HG03159 (cell line): ENCODE measurements around the gene SMOC2.

Source experiments
- ATAC-seq: cut with Tn5 transposase; IDR thresholded peaks from one replicate; pipeline ENCODE4 v1.9.1; 2021; ENCODE audit warnings: mild to moderate bottlenecking, moderate library complexity; ENCODE audit not compliant: unreplicated experiment

SMOC2 gene

GRCh38 chr6:168641446-168641845 lies 200.5 kb downstream of the SMOC2 start:
- no peak for ATAC-seq

GRCh38 chr6:168643401-168643800 lies 202.4 kb downstream of the SMOC2 start:
- no peak for ATAC-seq

- ATAC-seq: no peak
Measured at GRCh38 chr6:168645326-168645725, 204.3 kb downstream of the SMOC2 start.

GRCh38 chr6:168647271-168647670 lies 206.3 kb downstream of the SMOC2 start:
- ATAC-seq: no peak

GRCh38 chr6:168648240-168649125 lies 207.5 kb downstream of the SMOC2 start:
- ATAC-seq: no peak

- ATAC-seq: no peak
Measured at GRCh38 chr6:168649209-168649608, 208.2 kb downstream of the SMOC2 start.

GRCh38 chr6:168650671-168651111 lies 209.7 kb downstream of the SMOC2 start:
- ATAC-seq: no peak

- no peak for ATAC-seq
Measured at GRCh38 chr6:168655462-168656152, 214.6 kb downstream of the SMOC2 start.

GRCh38 chr6:168658059-168658458 lies 217.1 kb downstream of the SMOC2 start:
- ATAC-seq: no peak

GRCh38 chr6:168660400-168660945 lies 219.5 kb downstream of the SMOC2 start:
- ATAC-seq: no peak

- ATAC-seq: no peak
Measured at GRCh38 chr6:168662301-168662936, 221.4 kb downstream of the SMOC2 start.

GRCh38 chr6:168663041-168663440 lies 222.1 kb downstream of the SMOC2 start:
- ATAC-seq: no peak

GRCh38 chr6:168664956-168665355 lies 224.0 kb downstream of the SMOC2 start:
- ATAC-seq: no peak

- ATAC-seq: no peak
Measured at GRCh38 chr6:168666170-168666569, 225.2 kb downstream of the SMOC2 start.

GRCh38 chr6:168666699-168667427 lies 225.9 kb downstream of the SMOC2 start:
- ATAC-seq: no peak

- ATAC-seq: no peak
Measured at GRCh38 chr6:168667428-168667805, 226.4 kb downstream of the SMOC2 start.

GRCh38 chr6:168670401-168670985 lies 229.5 kb downstream of the SMOC2 start:
- ATAC-seq: no peak

- no peak for ATAC-seq
Measured at GRCh38 chr6:168671028-168671862, 230.3 kb downstream of the SMOC2 start.

- no peak for ATAC-seq
Measured at GRCh38 chr6:168671863-168672546, 231.0 kb downstream of the SMOC2 start.
